Islet of Langerhans (tissue), 1 donor: ENCODE results near the gene OBI1.

Experiments used
- FAIRE-seq: peaks from one replicate; lab custom pipeline; 2011; peaks lifted over from hg19 to GRCh38; lab: Jason Lieb, UNC

Gene OBI1, protein sequence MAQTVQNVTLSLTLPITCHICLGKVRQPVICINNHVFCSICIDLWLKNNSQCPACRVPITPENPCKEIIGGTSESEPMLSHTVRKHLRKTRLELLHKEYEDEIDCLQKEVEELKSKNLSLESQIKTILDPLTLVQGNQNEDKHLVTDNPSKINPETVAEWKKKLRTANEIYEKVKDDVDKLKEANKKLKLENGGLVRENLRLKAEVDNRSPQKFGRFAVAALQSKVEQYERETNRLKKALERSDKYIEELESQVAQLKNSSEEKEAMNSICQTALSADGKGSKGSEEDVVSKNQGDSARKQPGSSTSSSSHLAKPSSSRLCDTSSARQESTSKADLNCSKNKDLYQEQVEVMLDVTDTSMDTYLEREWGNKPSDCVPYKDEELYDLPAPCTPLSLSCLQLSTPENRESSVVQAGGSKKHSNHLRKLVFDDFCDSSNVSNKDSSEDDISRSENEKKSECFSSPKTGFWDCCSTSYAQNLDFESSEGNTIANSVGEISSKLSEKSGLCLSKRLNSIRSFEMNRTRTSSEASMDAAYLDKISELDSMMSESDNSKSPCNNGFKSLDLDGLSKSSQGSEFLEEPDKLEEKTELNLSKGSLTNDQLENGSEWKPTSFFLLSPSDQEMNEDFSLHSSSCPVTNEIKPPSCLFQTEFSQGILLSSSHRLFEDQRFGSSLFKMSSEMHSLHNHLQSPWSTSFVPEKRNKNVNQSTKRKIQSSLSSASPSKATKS

DNA sequence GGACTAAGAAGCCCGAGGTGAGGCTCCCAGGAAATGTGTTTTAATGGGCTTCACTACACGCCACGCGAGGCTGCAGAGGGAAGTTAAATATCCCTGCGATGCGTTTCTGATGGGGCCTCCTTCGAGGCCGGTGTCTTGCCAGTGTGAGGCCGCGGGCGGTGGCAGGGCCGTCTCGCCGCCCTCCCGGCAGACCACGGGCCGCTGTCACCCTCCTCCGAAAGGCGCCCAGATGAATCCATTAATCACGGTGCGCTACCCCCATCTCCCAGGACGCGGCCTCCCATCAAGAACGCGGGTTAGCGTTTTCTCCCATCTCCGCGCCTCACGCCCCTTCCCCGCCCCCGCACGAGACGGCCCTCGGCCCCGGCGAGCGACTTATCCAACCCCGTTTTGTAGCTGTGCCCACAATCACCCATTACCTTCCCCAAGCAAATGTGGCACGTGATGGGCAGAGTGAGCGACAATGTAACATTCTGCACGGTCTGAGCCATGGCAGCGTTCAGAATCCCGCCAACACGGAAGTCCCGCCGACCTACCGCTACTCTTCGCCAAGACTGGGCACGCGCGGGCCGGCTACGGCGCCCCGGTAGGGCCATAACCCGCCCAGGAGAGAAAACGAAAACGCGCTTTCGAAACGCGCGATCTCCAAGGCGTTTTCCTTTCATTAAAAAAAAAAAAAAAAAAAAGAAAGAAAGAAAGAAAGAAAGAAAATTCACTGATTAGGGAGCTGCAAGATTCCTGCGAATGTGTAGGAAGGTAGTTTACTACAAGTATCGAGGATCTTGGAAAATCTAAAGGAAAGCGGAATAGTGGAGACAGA lies at the start of gene OBI1:
TSS of gene OBI1 (minus strand) at position 526 of the 820 bp plus-strand sequence. CDS start at position 491, 35 bp downstream.
- peak; percentile 30 for FAIRE-seq

DNA sequence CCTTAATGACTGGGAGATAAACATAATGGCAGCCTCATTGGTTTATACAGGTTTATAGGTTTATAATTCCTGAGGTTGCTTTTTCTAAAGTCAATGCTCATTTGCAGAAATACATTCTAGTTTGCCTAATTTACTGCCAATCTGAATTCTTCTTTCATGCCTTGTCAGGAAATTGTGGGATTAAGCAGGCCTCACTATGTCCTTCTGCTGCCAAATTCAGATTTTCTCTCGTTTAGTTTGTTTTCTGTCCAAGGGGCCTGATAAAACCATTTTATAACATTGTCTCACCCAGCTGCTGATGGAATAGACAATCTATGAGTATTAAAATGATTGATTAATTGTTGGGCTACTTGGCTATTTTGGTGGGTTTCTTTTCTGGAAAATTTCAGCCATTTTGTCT lies 42.4 kb upstream of the OBI1 start:
- no peak for FAIRE-seq

DNA sequence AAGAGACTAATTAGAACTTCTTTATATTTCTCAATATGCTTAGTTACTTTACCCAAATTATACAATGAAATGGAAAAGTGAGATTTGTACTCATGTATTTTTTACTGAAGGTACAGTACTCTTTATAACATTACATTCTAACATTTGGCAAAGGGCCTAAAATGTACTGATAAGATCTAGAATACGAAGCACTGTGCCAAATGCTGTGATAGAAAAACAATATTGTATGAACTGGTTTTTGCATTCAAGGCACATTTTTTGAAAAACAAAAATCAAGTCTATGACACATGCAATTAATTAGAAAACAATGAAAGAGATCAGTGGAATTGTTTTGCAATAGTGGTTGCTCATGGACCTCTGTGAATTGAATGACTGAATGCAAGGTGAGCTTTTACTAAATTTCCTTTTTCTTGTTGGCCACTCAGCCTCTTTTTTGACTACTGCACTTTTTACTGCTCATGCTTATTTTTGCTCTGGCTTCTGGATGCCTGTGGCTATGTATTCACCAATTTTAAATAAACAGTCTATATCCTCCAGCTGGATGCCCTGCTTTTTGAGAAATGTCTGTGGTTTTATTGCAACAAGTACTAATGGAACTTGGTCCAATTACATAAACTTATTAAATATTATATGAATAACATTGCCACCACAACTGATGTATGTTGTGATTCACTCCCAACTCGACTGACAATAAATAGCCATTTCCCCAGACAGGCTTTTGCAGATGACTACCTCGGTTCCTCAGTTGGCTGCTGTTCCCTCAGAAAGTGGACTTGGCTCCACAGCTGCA lies 41.4 kb upstream of the OBI1 start:
- FAIRE-seq: no peak

DNA sequence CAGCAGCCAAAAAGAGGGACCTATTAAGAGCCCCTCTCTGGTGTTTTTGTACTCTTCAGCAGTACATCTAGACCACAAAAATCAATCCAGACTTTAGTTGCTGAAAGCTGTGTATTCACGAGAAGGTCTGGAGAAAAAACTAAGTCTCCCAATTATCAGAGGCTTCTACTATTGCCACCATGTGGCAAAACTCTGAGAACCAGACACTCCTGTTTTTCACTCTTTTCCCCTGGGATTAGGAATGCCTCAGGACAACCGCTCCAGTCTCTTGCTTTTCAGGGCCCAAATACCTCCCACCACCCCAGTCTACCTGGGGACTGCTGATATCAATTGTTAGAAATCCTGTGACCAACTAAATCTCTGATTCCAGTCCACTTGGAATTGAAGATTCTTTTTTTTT lies 30.1 kb upstream of the OBI1 start:
- no peak for FAIRE-seq

DNA sequence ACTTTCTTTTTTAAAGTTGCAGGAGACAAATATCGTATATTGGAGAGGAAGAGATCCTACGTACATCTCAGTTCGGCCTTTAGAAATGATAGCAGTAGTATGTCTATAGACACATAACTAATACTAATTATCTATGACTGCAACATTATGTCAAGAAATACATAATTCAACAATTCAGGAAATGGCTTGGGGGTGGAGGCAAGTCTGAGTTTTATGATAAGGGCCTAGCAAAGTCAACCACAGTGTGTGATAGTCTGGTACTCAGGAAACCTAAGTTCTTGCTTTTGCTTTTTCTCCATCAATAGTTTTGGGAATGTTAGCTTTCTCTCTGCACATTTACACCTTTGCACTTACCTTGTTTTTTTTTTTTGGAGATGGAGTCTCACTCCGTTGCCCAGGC lies 27.5 kb upstream of the OBI1 start:
- FAIRE-seq: no peak

DNA sequence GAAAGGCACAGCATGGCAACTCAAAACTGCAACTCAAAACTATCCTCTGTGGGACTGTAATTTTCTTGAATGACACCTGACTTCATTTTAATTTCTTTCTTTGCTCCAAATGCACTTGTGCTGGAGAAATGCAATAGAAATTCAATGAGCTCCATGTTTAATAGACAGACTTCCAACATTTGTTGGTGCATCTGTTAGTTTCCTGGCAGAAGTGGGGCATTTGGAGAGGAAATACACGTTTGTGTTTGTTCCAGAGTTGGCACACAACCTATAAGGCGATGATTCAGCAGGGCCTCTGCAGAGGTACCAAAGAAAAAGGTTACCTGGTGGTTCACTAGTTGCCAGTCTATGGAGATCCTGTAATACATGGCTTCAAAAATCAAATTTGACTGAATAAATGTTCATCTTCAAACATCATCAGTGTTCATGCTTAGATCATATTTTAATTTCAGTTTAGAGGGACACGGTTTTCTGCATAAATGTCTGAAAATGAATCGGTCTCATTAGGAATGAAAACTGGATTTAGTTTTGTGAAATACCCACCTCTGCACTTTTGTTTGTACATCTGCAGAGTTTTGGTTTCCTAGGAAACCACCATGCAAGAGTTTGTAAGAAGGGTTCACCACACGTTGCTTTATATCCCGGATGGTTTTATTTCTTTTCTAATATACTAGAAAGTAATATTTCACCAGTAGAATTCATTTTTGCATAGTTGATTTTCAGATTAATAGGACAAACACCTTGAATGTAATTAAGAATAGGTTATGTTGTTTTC lies 21.8 kb upstream of the OBI1 start:
- no peak for FAIRE-seq

DNA sequence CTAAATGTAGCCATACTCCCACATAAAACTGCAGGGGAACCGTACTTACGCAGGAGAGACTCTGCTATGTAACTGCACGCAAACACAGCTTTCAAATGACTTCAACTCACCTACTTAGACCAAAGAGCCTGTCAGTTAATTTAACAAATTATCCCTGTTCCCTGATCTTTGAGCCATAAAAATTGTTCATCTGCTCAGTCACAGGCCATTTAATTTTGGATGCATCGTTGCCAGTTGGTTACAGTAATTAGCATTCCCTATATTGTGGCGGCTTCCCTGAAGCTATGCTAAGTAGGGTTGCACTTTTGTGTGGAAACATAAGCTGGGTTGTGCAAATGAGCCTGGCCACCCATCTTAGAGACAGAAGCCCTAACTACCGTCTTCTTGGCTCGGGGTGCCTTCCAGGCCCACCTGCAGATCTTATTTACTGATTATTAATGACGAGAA lies 21.2 kb upstream of the OBI1 start:
- FAIRE-seq: no peak

DNA sequence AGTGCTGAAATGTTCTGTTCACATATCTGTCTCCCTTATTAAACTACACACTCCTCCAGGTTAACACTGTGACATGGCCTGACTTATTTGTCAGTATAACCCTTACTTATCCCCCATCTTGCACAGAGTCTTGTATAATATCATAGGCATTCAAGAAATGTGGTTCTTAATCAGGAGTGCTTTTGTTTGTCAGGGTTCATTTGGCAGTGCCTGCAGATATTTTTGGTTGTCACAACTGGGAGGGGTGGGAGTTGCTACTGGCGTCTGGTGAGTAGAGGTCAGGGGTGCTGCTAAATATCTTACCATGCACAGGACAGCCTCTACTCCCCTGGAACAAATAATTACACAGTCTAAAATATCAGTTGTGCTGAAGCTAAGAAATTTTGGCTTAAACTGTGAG lies 20.4 kb upstream of the OBI1 start:
- FAIRE-seq: no peak

DNA sequence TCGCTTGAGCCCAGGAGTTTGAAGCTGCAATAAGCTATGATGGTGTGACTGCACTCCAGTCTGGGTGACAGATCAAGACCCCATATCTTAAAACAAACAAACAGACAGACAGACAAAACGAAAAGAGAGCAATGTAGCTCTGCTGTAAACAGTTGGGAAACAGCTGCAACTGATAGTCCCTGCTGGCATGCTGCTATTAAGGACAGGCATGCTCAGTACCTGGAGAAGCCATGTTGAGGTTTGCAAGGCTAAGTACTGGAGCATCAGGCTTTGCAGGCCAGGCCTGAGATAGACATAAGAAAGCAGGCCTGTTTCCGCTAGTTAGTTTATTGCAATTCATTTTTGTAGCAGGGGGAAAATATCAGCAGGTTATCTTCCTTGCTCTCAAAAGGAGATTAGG lies 16.2 kb upstream of the OBI1 start:
- FAIRE-seq: no peak

DNA sequence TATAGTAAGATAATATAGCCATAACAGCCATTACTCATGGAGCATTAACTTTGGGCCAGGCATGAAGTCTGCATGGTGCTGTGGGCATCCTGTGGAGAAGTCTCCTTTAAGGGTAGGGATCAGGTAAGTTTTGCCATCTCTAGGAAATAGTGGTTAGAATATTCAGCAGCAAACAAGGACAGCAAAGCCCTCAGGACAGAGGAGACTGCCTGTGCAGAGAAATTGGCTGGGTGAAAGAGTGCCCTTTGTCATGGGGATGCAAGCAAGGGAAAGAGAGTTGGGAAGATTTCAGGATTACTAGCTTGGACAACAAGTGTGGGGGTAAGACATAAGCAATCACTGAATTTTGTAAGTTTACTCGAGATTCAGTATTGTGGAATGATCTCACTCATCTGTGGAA lies 15.7 kb upstream of the OBI1 start:
- FAIRE-seq: no peak

DNA sequence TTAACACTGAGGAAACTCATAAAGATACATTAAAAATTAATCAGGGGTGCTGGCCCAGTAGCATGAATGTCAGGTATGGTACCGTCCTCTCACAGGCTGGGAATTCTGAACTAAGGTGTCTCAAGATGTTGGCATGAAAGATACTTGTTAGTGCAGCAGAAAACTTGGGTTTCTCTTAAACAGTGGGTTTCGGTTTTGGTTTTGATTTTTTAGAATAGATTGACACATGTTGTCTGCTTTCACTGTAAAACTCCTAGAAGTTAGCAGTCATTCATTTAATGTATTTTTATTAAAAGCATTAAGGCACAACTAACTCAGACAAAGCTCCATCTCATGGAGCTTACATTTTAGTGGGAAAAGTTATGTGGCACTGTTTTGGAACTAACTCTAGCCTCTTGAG lies 3.5 kb upstream of the OBI1 start:
- FAIRE-seq: no peak

DNA sequence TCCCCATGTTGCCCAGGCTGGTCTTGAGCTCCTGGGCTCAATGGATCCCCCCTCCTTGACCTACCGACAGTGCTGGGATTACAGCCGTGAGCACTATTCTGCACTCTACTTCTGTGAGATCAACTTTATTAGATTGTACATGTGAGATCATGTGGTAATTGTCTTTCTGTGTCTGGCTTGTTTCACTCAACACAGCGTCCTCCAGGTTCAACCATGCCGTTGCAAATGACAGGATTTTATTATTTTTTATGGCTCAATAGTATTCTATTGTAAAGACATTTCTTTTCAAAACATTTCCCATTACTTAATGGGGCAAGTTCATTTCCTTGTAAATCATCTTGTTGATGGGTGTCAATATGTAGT lies 1.5 kb upstream of the OBI1 start:
- no peak for FAIRE-seq

DNA sequence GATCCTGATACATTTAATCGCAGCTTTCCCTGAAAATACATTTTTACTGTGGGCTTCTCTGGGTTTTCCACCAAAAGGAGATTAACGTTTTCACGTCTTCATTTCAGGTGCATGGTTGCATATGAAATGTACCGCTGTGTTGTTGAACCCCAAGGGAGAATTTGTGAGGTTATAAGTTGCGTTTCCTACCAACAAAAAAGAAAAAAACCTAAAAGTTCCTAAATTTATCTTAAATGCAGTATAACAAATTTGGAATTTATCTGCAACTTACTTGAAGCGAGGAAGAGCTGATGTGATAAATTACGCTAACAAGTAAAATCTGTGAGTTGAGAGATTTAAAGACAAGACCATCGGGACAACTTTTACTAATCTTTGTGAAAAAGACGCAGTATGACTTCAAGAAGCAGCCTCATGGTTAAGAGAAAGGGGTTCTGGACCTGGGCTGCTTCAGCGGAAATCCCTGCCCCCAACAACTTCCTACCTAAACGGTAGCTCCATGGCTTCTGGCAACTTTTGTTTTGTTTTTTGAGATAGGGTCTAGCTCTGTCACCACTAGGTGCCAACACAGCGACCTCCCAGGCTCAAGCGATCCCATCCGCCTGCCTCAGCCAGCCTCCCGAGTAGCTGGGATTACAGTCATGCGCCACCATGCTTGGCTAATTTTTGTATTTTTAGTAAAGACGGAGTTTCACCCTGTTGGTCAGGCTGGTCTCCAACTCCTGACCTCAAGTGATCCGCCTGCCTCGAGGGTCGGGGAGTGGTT lies 958 bp upstream of the OBI1 start:
- FAIRE-seq: no peak

DNA sequence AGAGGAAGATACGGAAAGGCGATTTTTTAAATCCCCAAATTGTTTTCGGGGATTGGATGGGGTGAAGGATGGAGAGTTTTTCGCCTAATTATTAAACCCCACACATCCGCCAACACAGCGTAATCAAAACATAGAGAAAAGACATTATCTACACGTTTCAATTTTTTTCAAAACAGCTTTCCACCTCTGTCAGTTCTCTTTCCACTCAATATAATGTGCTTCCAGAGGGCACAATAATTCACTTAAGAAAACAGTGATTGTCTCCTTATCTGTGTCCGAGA lies 435 bp upstream of the OBI1 start:
- peak; percentile 68 for FAIRE-seq

DNA sequence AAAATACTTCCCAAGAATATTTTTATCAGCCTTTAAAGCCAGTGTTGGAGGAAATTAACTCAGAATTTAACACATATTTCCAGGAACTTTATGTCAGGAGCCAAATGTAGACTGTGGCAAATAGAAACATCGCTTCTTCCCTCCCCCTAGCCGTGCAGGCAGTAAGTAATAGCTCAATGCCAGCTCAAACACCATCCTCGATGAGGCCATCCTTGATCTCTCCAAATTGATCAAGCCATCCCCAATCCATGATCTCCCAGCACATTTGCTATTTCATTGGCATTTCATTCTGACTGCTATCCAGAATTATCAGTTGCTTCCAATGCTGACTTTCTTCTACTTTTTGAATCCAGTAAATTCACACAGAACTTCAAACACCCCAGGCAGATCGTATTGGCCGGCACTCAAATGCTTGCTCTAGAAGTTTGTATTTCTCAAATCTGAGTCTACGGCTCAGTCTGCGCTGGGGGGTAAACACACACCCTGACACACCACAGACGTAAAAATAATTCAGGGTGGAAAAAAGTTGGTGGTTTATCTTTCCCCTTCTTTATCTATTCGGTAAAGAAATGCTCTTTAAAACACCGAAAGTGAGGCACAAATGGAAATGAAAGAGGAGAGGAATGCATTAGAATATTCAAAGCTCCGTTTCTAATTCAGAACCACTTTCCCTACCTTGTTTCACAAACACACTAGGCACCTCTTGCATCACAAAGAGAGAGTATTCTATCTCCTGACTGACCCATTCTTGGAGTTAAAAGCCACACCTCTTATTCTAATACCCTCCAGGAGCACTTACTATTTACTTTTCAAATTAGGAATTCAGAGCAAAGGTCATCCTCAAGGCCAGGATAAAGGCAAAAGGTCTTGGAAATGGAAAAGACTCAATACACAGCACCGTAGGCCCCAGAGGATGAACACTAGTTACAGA lies 991 bp downstream of the OBI1 start:
- no peak for FAIRE-seq

DNA sequence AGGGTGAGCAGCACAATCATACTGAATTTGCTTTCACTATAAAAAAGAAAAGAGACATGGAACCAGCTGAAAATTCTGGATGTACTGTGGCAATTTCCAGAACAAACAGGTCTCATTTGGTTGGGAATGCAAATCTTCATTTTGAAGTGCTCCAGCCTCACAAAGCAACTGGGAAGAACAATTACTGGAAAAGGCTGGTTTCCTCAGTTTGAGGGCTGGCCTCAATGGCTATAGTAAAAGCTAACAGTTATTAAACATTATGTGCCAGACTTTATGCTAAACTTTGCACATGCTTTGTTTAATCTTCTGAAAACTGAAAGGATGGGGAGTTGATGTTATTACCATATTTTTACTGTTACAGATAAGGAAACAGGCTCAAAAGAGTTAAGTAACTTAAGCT lies 3.0 kb downstream of the OBI1 start:
- FAIRE-seq: no peak

DNA sequence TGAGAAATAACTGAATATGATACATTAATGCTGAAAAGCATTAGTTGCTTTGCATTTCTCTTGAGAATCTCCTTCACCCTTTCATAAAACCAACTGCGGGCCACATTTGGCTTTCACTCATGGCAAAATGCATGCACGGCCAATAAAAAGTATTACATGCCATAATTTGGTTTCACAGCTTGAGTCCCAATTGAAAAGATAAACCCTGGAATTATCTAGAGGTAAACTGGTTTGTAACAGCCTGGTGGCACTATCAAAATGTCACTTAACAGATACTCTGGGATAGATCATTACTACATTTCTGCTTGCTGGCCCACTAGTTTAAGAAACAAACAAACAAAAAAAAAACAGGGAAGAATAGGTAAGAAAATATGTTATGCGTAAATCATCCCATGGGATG lies 3.9 kb downstream of the OBI1 start:
- no peak for FAIRE-seq

DNA sequence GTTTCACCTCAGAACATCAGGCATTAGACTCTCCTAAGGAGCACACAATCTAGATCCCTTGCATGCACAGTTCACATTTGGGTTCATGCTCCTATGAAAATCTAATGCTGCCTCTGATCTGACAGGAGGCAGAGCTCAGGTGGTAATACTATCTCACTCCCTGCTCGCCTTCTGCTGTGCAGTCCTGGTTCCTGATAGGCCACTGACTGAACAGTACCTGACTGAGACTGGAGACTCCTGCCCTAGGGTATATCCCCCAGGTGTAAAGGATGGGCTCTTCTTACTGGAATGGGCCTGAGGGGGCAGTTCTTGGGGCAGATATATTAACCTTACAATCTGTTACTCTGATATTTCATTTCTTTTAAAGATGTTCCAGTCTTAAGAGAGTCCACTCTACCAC lies 6.3 kb downstream of the OBI1 start:
- FAIRE-seq: no peak

DNA sequence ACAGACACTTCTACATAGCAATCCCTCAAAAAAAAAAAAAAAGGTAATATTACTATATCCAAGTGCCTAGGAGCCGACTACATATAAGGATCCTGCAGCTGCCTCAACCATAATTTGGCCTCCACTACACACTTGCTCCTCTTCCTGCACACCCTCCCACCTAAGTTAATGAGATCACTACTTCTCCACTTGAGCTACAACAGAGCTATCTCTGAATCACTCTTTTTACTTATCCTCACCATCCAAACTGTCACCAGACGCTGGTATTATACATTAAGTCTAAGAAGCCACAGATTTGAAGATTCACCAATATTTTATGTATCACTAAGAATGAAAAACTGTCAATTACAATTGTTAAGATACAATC lies 8.3 kb downstream of the OBI1 start:
- no peak for FAIRE-seq
